Hepatocyte (in vitro differentiated cells): ENCODE data around the gene WDR62. TPM values are rescaled to one million over a fixed set of nuclear protein-coding genes. Genes with fewer than 3 reads are reported as not detected.

ENCODE experiments used
- DNase-seq: peaks from one replicate; pipeline ENCODE4 v3.0.0-alpha.2; 2016; ENCODE audit warnings: low spot score
- H2AFZ ChIP-seq: fragments of 200-600 bp; sonication (generic); 2 replicates; pipeline ENCODE4 v1.6.0; 2016; ENCODE audit warnings: antibody characterized with exemption, mild to moderate bottlenecking
- H3K27ac ChIP-seq: fragments of 200-600 bp; sonication (generic); 2 replicates; pipeline ENCODE4 v1.5.1; 2016; ENCODE audit warnings: mild to moderate bottlenecking
- H3K27me3 ChIP-seq: fragments of 200-600 bp; sonication (generic); 2 replicates; pipeline ENCODE4 v1.6.1; 2016
- H3K36me3 ChIP-seq: fragments of 200-600 bp; sonication (generic); replicated peaks from 2 replicates; pipeline ENCODE4 v1.5.1; 2016; ENCODE audit warnings: low read depth; ENCODE audit not compliant: insufficient read depth
- H3K4me1 ChIP-seq: fragments of 200-600 bp; sonication (generic); 2 replicates; pipeline ENCODE4 v1.5.1; 2016; ENCODE audit warnings: mild to moderate bottlenecking, moderate library complexity; ENCODE audit not compliant: insufficient read depth
- H3K4me2 ChIP-seq: fragments of 200-600 bp; sonication (generic); 2 replicates; pipeline ENCODE4 v1.6.0; 2016
- H3K4me3 ChIP-seq: fragments of 200-600 bp; sonication (generic); 2 replicates; pipeline ENCODE4 v1.5.1; 2016; ENCODE audit warnings: mild to moderate bottlenecking
- H3K79me2 ChIP-seq: fragments of 200-600 bp; sonication (generic); 2 replicates; pipeline ENCODE4 v1.6.0; 2017; ENCODE audit warnings: mild to moderate bottlenecking
- H3K9me2 ChIP-seq: fragments of 200-600 bp; sonication (generic); replicated peaks from 2 replicates; pipeline ENCODE4 v1.6.0; 2017; ENCODE audit warnings: mild to moderate bottlenecking; ENCODE audit not compliant: insufficient read depth
- H3K9me3 ChIP-seq: fragments of 200-600 bp; sonication (generic); 2 replicates; pipeline ENCODE4 v1.5.1; 2016; ENCODE audit warnings: low read depth, mild to moderate bottlenecking
- H4K20me1 ChIP-seq: fragments of 200-600 bp; sonication (generic); 2 replicates; pipeline ENCODE4 v1.6.0; 2016; ENCODE audit warnings: mild to moderate bottlenecking; ENCODE audit not compliant: insufficient read depth, poor library complexity, severe bottlenecking
- EZH2 ChIP-seq: fragments of 200-600 bp; sonication (generic); IDR thresholded peaks from 2 replicates; pipeline ENCODE4 v1.6.1; 2016; ENCODE audit warnings: antibody characterized with exemption, mild to moderate bottlenecking, borderline replicate concordance
- EZH2phosphoT487 ChIP-seq: fragments of 200-600 bp; sonication (generic); IDR thresholded peaks from one replicate; pipeline ENCODE4 v1.6.1; 2018; ENCODE audit warnings: antibody characterized with exemption, mild to moderate bottlenecking, low read depth, moderate library complexity; ENCODE audit not compliant: unreplicated experiment, severe bottlenecking
- WGBS: methylation state at CpG from one replicate; pipeline ENCODE4 v1.1.6; 2016; ENCODE audit warnings: low lambda C conversion rate; ENCODE audit errors: missing lambda C conversion rate; 5-methylcytosine and 5-hydroxymethylcytosine counted together
- polyA plus RNA-seq: library from polyadenylated mRNA; unstranded; fragments of >200 nt; fragmentation: Nextera tagmentation; extraction: Ambion mirVana; gene quantifications from 2 replicates; pipeline ENCODE4 v1.2.1, GENCODE V29; 2016
- total RNA-seq: library from RNA; depleted of rRNA; stranded (reverse); fragments of >200 nt; gene quantifications from 2 replicates; pipeline ENCODE4 v1.2.3, GENCODE V29; 2014
- TF ChIP-seq, protein P1 (sequence below): fragments of 200-600 bp; sonication (generic); IDR thresholded peaks from 2 replicates; pipeline ENCODE4 v1.5.1; 2016; ENCODE audit warnings: antibody characterized with exemption, mild to moderate bottlenecking; ENCODE audit not compliant: poor library complexity

Gene WDR62
- total and polyA plus RNA-seq, 2 experiments from 2014 or later, result 2.1 to 4.6 TPM

DNA sequence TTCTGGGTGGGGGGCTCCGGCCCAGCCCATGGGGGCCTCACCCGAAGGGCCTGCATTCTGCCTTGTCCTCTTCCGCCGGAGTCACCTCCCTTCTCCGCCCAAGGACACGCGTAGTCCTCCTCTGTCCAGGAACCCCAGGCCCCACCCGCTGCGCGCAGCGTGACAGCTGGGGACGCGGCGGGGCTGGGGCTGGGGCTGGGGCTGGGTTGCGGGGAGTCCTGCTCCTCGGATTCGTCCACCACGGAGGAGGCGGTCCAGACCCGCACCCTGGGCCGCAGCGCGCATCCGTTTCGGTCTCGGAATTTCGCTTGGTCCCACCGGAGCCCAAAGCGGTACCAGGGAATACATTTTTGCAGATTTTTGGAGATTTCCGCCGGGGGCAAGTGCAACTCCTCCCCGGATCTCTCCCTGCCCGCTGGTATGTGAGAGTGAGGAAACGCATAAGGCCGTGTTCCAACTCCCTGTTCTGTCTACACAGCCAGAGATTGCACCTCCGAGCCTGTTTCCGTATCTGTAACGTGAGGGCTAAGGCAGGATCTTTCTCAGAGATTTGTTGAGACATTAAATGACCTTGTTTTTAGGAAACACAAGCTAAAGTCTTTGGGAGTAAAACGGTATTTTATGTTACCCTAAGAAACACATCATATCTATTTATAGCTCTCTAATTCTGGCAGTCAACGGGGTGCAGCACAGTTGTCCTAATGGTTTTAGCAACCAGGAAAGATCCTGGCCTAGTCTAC, 97.8 kb downstream of the WDR62 start, which contains the start of gene COX7A1:
Gene COX7A1 (minus strand): TSS at position 96 of the 740 bp plus-strand sequence. CDS start 40 bp downstream, at position 56.
- Histone ChIP-seq H3K27ac (no peak within 1 kb of the TSS), H3K9me2 (no peaks in the 10 kb centered on the region), H2AFZ (no peak within 1 kb of the TSS), H3K9me3 (no peaks in the 10 kb centered on the region), H4K20me1 (no peaks in the 10 kb centered on the region), H3K36me3 (no peaks in the 10 kb centered on the region), H3K4me3 (no peak within 1 kb of the TSS), H3K4me1 (no peaks in the 10 kb centered on the region), H3K4me2 (no peak within 1 kb of the TSS), H3K27me3 (no peaks in the 10 kb centered on the region), H3K79me2 (no peaks in the 10 kb centered on the region)
- DNase-seq, result no peak
- WGBS, result 96% methylated on average over 31 of the region's 40 CpGs
- TF ChIP-seq EZH2, result no peak
- TF ChIP-seq, protein P1, sequence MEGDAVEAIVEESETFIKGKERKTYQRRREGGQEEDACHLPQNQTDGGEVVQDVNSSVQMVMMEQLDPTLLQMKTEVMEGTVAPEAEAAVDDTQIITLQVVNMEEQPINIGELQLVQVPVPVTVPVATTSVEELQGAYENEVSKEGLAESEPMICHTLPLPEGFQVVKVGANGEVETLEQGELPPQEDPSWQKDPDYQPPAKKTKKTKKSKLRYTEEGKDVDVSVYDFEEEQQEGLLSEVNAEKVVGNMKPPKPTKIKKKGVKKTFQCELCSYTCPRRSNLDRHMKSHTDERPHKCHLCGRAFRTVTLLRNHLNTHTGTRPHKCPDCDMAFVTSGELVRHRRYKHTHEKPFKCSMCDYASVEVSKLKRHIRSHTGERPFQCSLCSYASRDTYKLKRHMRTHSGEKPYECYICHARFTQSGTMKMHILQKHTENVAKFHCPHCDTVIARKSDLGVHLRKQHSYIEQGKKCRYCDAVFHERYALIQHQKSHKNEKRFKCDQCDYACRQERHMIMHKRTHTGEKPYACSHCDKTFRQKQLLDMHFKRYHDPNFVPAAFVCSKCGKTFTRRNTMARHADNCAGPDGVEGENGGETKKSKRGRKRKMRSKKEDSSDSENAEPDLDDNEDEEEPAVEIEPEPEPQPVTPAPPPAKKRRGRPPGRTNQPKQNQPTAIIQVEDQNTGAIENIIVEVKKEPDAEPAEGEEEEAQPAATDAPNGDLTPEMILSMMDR, result no peak
- no peak for TF ChIP-seq EZH2phosphoT487

DNA sequence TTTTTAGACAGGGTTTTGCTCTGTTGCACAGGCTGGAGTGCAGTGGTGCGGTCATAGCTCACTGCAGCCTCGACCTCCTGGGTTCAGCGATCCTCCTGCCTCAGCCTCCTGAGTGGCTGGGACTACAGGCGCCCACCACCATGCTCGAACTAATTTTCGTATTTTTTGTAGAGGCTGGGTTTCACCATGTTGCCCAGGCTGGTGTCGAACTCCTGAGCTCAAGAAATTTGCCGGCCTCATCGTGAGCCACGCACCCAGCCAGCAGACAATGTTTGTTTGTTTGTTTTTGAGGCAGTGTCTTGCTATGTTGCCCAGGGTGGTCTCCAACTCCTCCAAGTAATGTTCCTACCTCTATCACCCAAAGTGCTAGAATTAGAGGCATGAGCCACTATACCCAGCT, 98.4 kb downstream of the WDR62 start:
- Histone ChIP-seq H3K79me2 (no peaks in the 10 kb centered on the region), H2AFZ (no peak overlapping the region), H3K9me2 (no peaks in the 10 kb centered on the region), H3K4me1 (no peaks in the 10 kb centered on the region), H3K27ac (no peak overlapping the region), H3K4me2 (no peak overlapping the region), H3K36me3 (no peaks in the 10 kb centered on the region), H4K20me1 (no peaks in the 10 kb centered on the region), H3K9me3 (no peaks in the 10 kb centered on the region), H3K27me3 (no peaks in the 10 kb centered on the region), H3K4me3 (no peak overlapping the region)
- no peak for TF ChIP-seq EZH2phosphoT487
- TF ChIP-seq, protein P1, result no peak
- no peak for TF ChIP-seq EZH2
- DNase-seq, result no peak
- WGBS, result 96% methylated on average over 10 of the region's 10 CpGs

Other genes with a start within 250 kb of the WDR62 start
- gene PRODH2, start 242.1 kb upstream of the WDR62 start, total RNA-seq, result 5.1 and 6.8 TPM in 2 replicates
- gene PRODH2, start 242.1 kb upstream of the WDR62 start, polyA plus RNA-seq, result 7.1 and 13.9 TPM in 2 replicates
- 0.30 and 0.36 TPM in 2 replicates for gene NPHS1, start 202.4 kb upstream of the WDR62 start, total RNA-seq
- gene NPHS1, start 202.4 kb upstream of the WDR62 start, polyA plus RNA-seq, result 0.15 and 0.76 TPM in 2 replicates
- 0.12 and 1.4 TPM in 2 replicates for gene KIRREL2, start 198.0 kb upstream of the WDR62 start, total RNA-seq
- gene KIRREL2, start 198.0 kb upstream of the WDR62 start, polyA plus RNA-seq, result 0.64 and 2.3 TPM in 2 replicates
- 19.8 and 29.0 TPM in 2 replicates for gene APLP1, start 186.3 kb upstream of the WDR62 start, total RNA-seq
- gene APLP1, start 186.3 kb upstream of the WDR62 start, polyA plus RNA-seq, result 115 and 147 TPM in 2 replicates
- gene NFKBID, start 154.4 kb upstream of the WDR62 start, total RNA-seq, result 2.7 and 3.9 TPM in 2 replicates
- 7.3 and 10.8 TPM in 2 replicates for gene NFKBID, start 154.4 kb upstream of the WDR62 start, polyA plus RNA-seq
- gene HCST, start 152.4 kb upstream of the WDR62 start, total RNA-seq, result 0.97 and 1.4 TPM in 2 replicates
- 3.9 and 4.8 TPM in 2 replicates for gene HCST, start 152.4 kb upstream of the WDR62 start, polyA plus RNA-seq
- 2.8 and 5.9 TPM in 2 replicates for gene TYROBP, start 146.6 kb upstream of the WDR62 start, total RNA-seq
- 2.9 and 4.9 TPM in 2 replicates for gene TYROBP, start 146.6 kb upstream of the WDR62 start, polyA plus RNA-seq
- gene LRFN3, start 118.5 kb upstream of the WDR62 start, total RNA-seq, result 4.7 and 5.3 TPM in 2 replicates
- 15.6 and 19.2 TPM in 2 replicates for gene LRFN3, start 118.5 kb upstream of the WDR62 start, polyA plus RNA-seq
- 34.4 and 36.5 TPM in 2 replicates for gene SDHAF1, start 59.7 kb upstream of the WDR62 start, total RNA-seq
- 23.9 and 28.6 TPM in 2 replicates for gene SDHAF1, start 59.7 kb upstream of the WDR62 start, polyA plus RNA-seq
- 6.5 and 8.9 TPM in 2 replicates for gene SYNE4, start 46.1 kb upstream of the WDR62 start, total RNA-seq
- 19.8 and 21.1 TPM in 2 replicates for gene SYNE4, start 46.1 kb upstream of the WDR62 start, polyA plus RNA-seq
- gene ALKBH6, start 40.7 kb upstream of the WDR62 start, total RNA-seq, result 14.2 and 24.1 TPM in 2 replicates
- 31.1 and 33.7 TPM in 2 replicates for gene ALKBH6, start 40.7 kb upstream of the WDR62 start, polyA plus RNA-seq
- gene CLIP3, start 22.0 kb upstream of the WDR62 start, total RNA-seq, result 5.1 and 12.8 TPM in 2 replicates
- gene CLIP3, start 22.0 kb upstream of the WDR62 start, polyA plus RNA-seq, result 19.5 and 21.8 TPM in 2 replicates
- 4.5 and 6.8 TPM in 2 replicates for gene THAP8, start 612 bp upstream of the WDR62 start, total RNA-seq
- gene THAP8, start 612 bp upstream of the WDR62 start, polyA plus RNA-seq, result 23.1 and 24.1 TPM in 2 replicates
- gene OVOL3, start 56.2 kb downstream of the WDR62 start, total RNA-seq, result not detected in 2 replicates
- not detected in 2 replicates for gene OVOL3, start 56.2 kb downstream of the WDR62 start, polyA plus RNA-seq
- 19.3 and 21.7 TPM in 2 replicates for gene POLR2I, start 60.0 kb downstream of the WDR62 start, total RNA-seq
- 104 and 115 TPM in 2 replicates for gene POLR2I, start 60.0 kb downstream of the WDR62 start, polyA plus RNA-seq
- gene TBCB, start 60.6 kb downstream of the WDR62 start, total RNA-seq, result 108 and 123 TPM in 2 replicates
- gene TBCB, start 60.6 kb downstream of the WDR62 start, polyA plus RNA-seq, result 149 and 179 TPM in 2 replicates
- gene CAPNS1, start 85.2 kb downstream of the WDR62 start, total RNA-seq, result 199 and 268 TPM in 2 replicates
- gene CAPNS1, start 85.2 kb downstream of the WDR62 start, polyA plus RNA-seq, result 320 and 346 TPM in 2 replicates
- not detected in 2 replicates for gene COX7A1, start 97.5 kb downstream of the WDR62 start, total RNA-seq
- not detected in 2 replicates for gene COX7A1, start 97.5 kb downstream of the WDR62 start, polyA plus RNA-seq
- 3.5 and 8.1 TPM in 2 replicates for gene ZNF565, start 159.8 kb downstream of the WDR62 start, total RNA-seq
- 3.0 and 7.9 TPM in 2 replicates for gene ZNF565, start 159.8 kb downstream of the WDR62 start, polyA plus RNA-seq
- 80.5 and 106 TPM in 2 replicates for gene ZNF146, start 160.2 kb downstream of the WDR62 start, total RNA-seq
- 39.7 and 46.4 TPM in 2 replicates for gene ZNF146, start 160.2 kb downstream of the WDR62 start, polyA plus RNA-seq